ENCODE results near the gene ARL2BP.

Gene ARL2BP

GRCh38 chr16:57225978-57226377 lies 19.1 kb upstream of the ARL2BP start:
- no peak for DNase-seq (ENCODE audit: low read depth in 2 of 2)
- TF ChIP-seq CTCF (IDR thresholded peaks at IDR 0.05; ENCODE audit: low read depth, low read length): no peak
- H3K4me3 ChIP-seq (replicated peaks in 1 of 2; ENCODE audit: low read depth in 2 of 2, low read length in 2 of 2): no peak overlapping the region

GRCh38 chr16:57226701-57227621 lies 18.1 kb upstream of the ARL2BP start:
- TF ChIP-seq CTCF (IDR thresholded peaks at IDR 0.05; ENCODE audit: low read depth, low read length): no peak
- DNase-seq (ENCODE audit: low read depth in 2 of 2): no peak

GRCh38 chr16:57229079-57229478 lies 16.0 kb upstream of the ARL2BP start:
- no peak overlapping the region for H3K4me3 ChIP-seq (replicated peaks in 1 of 2; ENCODE audit: low read depth in 2 of 2, low read length in 2 of 2)
- no peak for TF ChIP-seq CTCF (IDR thresholded peaks at IDR 0.05; ENCODE audit: low read depth, low read length)
- no peak for DNase-seq (ENCODE audit: low read depth in 2 of 2)

More at GRCh38 chr16:57226701-57227621, 18.1 kb upstream of the ARL2BP start:
- no peak overlapping the region for H3K4me3 ChIP-seq (replicated peaks in 1 of 2; ENCODE audit: low read depth in 2 of 2, low read length in 2 of 2)

DNA sequence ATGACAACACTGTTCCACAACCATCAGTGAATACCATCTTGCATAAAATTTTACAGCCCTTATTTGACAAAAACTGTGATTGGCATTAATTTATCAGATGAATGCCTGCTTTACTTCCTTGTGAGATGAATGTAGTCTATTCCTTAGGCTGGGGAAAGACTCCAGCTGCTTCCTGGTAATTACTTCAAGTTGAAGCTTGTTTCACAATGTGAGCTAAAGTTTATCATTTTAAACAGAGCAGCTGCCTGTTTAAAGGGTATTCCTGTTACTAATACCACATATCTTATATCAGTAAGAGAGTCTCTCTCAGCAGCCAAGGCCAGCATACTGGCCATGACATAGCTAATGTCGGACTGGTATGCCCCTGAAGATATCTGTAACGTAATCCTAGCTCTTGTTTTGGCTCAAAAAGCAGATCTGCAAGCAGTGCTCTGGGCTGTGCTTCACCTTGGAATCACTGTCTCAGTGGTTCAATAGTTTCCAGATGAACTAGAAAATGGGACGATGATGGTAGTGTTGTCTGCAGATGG lies 13.2 kb upstream of the ARL2BP start:
- no peak for DNase-seq (ENCODE audit: low read depth in 2 of 2)
- no peak for TF ChIP-seq CTCF (IDR thresholded peaks at IDR 0.05; ENCODE audit: low read depth, low read length)
- no peak overlapping the region for H3K4me3 ChIP-seq (replicated peaks in 1 of 2; ENCODE audit: low read depth in 2 of 2, low read length in 2 of 2)

- H3K4me3 ChIP-seq (replicated peaks in 1 of 2; ENCODE audit: low read depth in 2 of 2, low read length in 2 of 2): no peak overlapping the region
- DNase-seq (ENCODE audit: low read depth in 2 of 2): no peak
- TF ChIP-seq CTCF (IDR thresholded peaks at IDR 0.05; ENCODE audit: low read depth, low read length): no peak
These were observed 10.9 kb upstream of the ARL2BP start for GRCh38 chr16:57233944-57234706.

- no peak overlapping the region for H3K4me3 ChIP-seq (replicated peaks in 1 of 2; ENCODE audit: low read depth in 2 of 2, low read length in 2 of 2)
- TF ChIP-seq CTCF (IDR thresholded peaks at IDR 0.05; ENCODE audit: low read depth, low read length): no peak
- no peak for DNase-seq (ENCODE audit: low read depth in 2 of 2)
These were observed 10.4 kb upstream of the ARL2BP start for GRCh38 chr16:57234707-57235092.

Data from cardiac fibroblast (primary cell).